Vagina (tissue), 2 donors: ENCODE data around the gene RSU1. TPM values are rescaled to one million over a fixed set of nuclear protein-coding genes. Genes with fewer than 3 reads are reported as not detected.

Experiments used
- DNase-seq, 2 donors: peaks; one replicate each; pipeline ENCODE4 v3.0.0-alpha.2; 2017; ENCODE audit errors: extremely low spot score in 2 of 2
- H3K27ac ChIP-seq: fragments of 200-600 bp; sonication (generic); one replicate; pipeline ENCODE4 v1.5.1; 2019
- H3K27me3 ChIP-seq: fragments of 200-600 bp; sonication (generic); one replicate; pipeline ENCODE4 v1.5.1; 2019
- H3K36me3 ChIP-seq, 2 donors: fragments of 200-600 bp; sonication (generic); one replicate each; pipeline ENCODE4 v1.5.1; 2017 to 2019
- H3K4me1 ChIP-seq: fragments of 200-600 bp; sonication (generic); one replicate; pipeline ENCODE4 v1.5.1; 2019
- H3K4me3 ChIP-seq, 2 donors: fragments of 200-600 bp; sonication (generic); 1 replicate in 1 of 2; 2 replicates in 1 of 2; pipeline ENCODE4 v1.5.1; 2016 to 2019
- H3K9me3 ChIP-seq: fragments of 200-600 bp; sonication (generic); one replicate; pipeline ENCODE4 v1.5.1; 2019
- CTCF ChIP-seq, 3 experiments: fragments of 450-650 bp in 2 of 3; fragments of 200-600 bp in 1 of 3; sonication (generic) in 1 of 3; IDR thresholded peaks; one replicate each; pipeline ENCODE4 v1.5.1; 2017 to 2019; ENCODE audit warnings: antibody characterized with exemption in 3 of 3, mild to moderate bottlenecking in 2 of 3, moderate library complexity in 2 of 3
- POLR2A ChIP-seq, 2 donors: fragments of 450-650 bp; IDR thresholded peaks; one replicate each; pipeline ENCODE4 v1.6.1; 2017; ENCODE audit warnings: antibody characterized with exemption in 2 of 2, mild to moderate bottlenecking in 2 of 2, moderate library complexity in 2 of 2
- POLR2AphosphoS5 ChIP-seq, 2 donors: sonication (generic); formaldehyde crosslinking; IDR thresholded peaks; one replicate each; pipeline ENCODE4 v1.9.0; 2017; ENCODE audit warnings: antibody characterized with exemption in 2 of 2, mild to moderate bottlenecking in 2 of 2, low read depth in 1 of 2; ENCODE audit not compliant: insufficient read depth in 1 of 2
- intact Hi-C: fragments of 100-400 bp; cut with DNase I; formaldehyde crosslinking; loops from one replicate; pipeline ENCODE4 v1.15.1; 2023
- total RNA-seq: library from RNA; depleted of rRNA; stranded (reverse); fragments of >200 nt; gene quantifications from one replicate; pipeline ENCODE4 v1.2.3, GENCODE V29; 2016

Gene RSU1
- total RNA-seq, 1 donor from 2014 or later = 50.3 TPM

DNA sequence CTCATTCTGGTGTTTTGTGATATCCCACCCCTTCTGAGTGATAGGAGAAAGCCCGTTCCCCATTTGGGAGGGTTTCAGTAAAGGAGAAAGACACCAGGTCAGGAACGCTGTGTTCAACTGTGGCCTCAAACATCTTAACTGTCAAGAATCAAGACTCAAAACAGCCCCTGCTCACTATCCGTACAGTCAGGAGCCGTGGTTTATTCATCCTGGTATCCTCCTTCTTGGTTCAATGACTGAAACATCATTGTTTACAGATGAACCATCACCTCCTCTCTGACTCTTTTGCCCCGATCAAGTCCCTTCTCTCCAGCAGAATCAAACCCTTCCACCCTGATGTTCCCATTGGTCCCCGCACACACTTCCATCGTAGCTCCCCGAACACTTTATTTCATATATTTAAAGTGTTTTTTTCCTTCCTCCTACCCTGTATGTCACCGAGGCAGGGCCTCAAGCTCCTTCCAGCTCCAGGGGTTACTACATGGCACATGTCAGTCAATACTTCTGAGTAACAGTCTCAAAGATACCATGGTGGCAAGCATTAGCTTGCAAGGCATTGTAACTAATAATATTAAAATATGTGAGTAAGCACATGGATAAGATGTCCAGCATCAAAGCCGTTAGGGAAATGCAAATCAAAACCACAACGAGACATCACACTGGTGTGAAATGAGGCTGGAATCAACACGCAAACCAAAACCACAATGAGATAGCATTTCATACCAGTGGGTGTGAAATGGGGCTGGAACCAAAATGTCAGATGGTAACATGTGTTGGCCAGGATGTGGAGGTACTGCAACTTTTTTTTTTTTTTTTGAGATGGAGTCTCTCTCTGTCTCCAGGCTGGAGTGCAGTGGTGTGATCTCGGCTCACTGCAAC, 170.8 kb downstream of the RSU1 start:
- no peak for DNase-seq
- no peaks in the 10 kb centered on the region for H3K9me3 ChIP-seq
- H3K4me3 ChIP-seq = no peak overlapping the region
- no peak for TF ChIP-seq CTCF (IDR thresholded peaks at IDR 0.05)
- no peak for TF ChIP-seq POLR2A (IDR thresholded peaks at IDR 0.05)
- TF ChIP-seq POLR2AphosphoS5 (IDR thresholded peaks at IDR 0.05; ENCODE audit: insufficient read depth in 1 of 2, low read depth in 1 of 2) = no peak
- H3K36me3 ChIP-seq = no peaks in the 10 kb centered on the region
- intact Hi-C loops = no loop called here
- no peaks in the 10 kb centered on the region for H3K27me3 ChIP-seq
- H3K4me1 ChIP-seq = no peaks in the 10 kb centered on the region
- H3K27ac ChIP-seq = no peak overlapping the region

GRCh38 chr10:16644146-16644545, 173.1 kb downstream of the RSU1 start:
- H3K4me1 ChIP-seq = no peaks in the 10 kb centered on the region
- H3K27me3 ChIP-seq = no peaks in the 10 kb centered on the region
- no peaks in the 10 kb centered on the region for H3K36me3 ChIP-seq
- H3K9me3 ChIP-seq = no peaks in the 10 kb centered on the region
- TF ChIP-seq POLR2A (IDR thresholded peaks at IDR 0.05) (no peak), POLR2AphosphoS5 (IDR thresholded peaks at IDR 0.05; ENCODE audit: insufficient read depth in 1 of 2, low read depth in 1 of 2) (no peak), CTCF (IDR thresholded peaks at IDR 0.05) (no peak)
- no peak for DNase-seq
- no peak overlapping the region for H3K27ac ChIP-seq
- H3K4me3 ChIP-seq = no peak overlapping the region
- intact Hi-C loops = no loop called here

DNA sequence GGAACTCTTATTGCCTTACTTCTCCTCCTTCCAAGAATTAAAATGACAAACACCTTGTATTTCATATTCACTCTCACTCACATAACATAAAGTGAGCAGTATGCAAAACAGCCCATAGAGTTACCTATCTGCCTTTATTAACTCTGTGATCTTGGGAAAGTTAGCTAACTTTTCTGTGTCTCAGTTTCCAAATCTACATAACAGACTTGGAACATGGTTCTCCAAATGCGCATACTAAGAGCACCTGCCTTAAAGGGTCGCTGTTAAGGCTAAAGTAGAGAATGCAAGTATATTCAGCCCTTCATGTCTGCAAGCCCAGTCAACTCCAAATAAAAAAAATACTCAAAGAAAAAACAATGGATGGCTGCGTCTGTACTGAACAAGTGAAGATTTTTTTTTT, 173.7 kb downstream of the RSU1 start:
- Histone ChIP-seq H3K4me3 (no peak overlapping the region), H3K9me3 (no peaks in the 10 kb centered on the region), H3K27ac (no peak overlapping the region), H3K4me1 (no peaks in the 10 kb centered on the region), H3K27me3 (no peaks in the 10 kb centered on the region), H3K36me3 (no peaks in the 10 kb centered on the region)
- TF ChIP-seq POLR2A (IDR thresholded peaks at IDR 0.05) (no peak), CTCF (IDR thresholded peaks at IDR 0.05) (no peak), POLR2AphosphoS5 (IDR thresholded peaks at IDR 0.05; ENCODE audit: insufficient read depth in 1 of 2, low read depth in 1 of 2) (no peak)
- intact Hi-C loops = no loop called here
- no peak for DNase-seq

DNA sequence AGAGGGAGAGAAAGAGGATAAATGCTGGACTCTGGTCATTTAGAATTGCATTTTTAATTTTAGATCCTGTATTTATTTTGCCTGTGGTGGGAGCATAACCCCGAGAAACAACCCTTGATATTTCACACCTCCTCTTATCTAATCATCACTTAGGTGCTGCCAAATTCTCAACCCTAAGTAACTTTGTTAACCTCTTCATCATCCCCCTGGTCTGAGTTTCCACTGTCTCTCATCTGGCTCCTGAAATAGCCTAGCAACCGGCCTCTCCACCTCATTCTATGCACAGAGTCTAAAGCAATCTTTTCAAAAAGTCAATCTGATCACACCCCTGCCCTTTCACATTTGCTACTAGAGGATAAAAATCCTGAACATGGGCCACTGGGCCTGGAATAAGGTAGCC, 177.1 kb downstream of the RSU1 start:
- Histone ChIP-seq H3K9me3 (no peaks in the 10 kb centered on the region), H3K4me3 (no peak overlapping the region), H3K27me3 (no peaks in the 10 kb centered on the region), H3K27ac (no peak overlapping the region), H3K36me3 (no peaks in the 10 kb centered on the region), H3K4me1 (no peaks in the 10 kb centered on the region)
- DNase-seq = no peak
- intact Hi-C loops = no loop called here
- no peak for TF ChIP-seq POLR2A (IDR thresholded peaks at IDR 0.05)
- no peak for TF ChIP-seq POLR2AphosphoS5 (IDR thresholded peaks at IDR 0.05; ENCODE audit: insufficient read depth in 1 of 2, low read depth in 1 of 2)
- TF ChIP-seq CTCF (IDR thresholded peaks at IDR 0.05) = no peak

GRCh38 chr10:16639471-16639870, 177.8 kb downstream of the RSU1 start:
- intact Hi-C loops = no loop called here
- TF ChIP-seq CTCF (IDR thresholded peaks at IDR 0.05) = no peak
- TF ChIP-seq POLR2AphosphoS5 (IDR thresholded peaks at IDR 0.05; ENCODE audit: insufficient read depth in 1 of 2, low read depth in 1 of 2) = no peak
- TF ChIP-seq POLR2A (IDR thresholded peaks at IDR 0.05) = no peak
- H3K4me3 ChIP-seq = no peak overlapping the region

More at GRCh38 chr10:16639471-16639870, 177.8 kb downstream of the RSU1 start:
- Histone ChIP-seq H3K9me3 (no peaks in the 10 kb centered on the region), H3K4me1 (no peaks in the 10 kb centered on the region), H3K36me3 (no peaks in the 10 kb centered on the region), H3K27me3 (no peaks in the 10 kb centered on the region), H3K27ac (no peak overlapping the region)
- no peak for DNase-seq
